HG02678 (cell line): Measurements from ENCODE around the gene LCN2.

ENCODE experiments used
- ATAC-seq: cut with Tn5 transposase; IDR thresholded peaks from one replicate; pipeline ENCODE4 v1.9.1; 2021; ENCODE audit warnings: mild to moderate bottlenecking, moderate library complexity; ENCODE audit not compliant: unreplicated experiment

Gene LCN2

GRCh38 chr9:128148509-128149000 lies 698 bp upstream of the LCN2 start:
- no peak for ATAC-seq

- ATAC-seq: no peak
Observed at GRCh38 chr9:128149951-128150593, 819 bp downstream of the LCN2 start.

GRCh38 chr9:128150594-128151308 lies 1.5 kb downstream of the LCN2 start:
- no peak for ATAC-seq

GRCh38 chr9:128151309-128152132 lies 2.3 kb downstream of the LCN2 start:
- no peak for ATAC-seq

GRCh38 chr9:128152133-128153059 lies 3.1 kb downstream of the LCN2 start:
- no peak for ATAC-seq

GRCh38 chr9:128153060-128153946 lies 4.0 kb downstream of the LCN2 start:
- no peak for ATAC-seq

GRCh38 chr9:128153947-128154695 lies 4.9 kb downstream of the LCN2 start:
- no peak for ATAC-seq

- ATAC-seq: no peak
Observed at GRCh38 chr9:128155736-128156500, 6.7 kb downstream of the LCN2 start.

GRCh38 chr9:128159522-128159783 lies 10.2 kb downstream of the LCN2 start:
- no peak for ATAC-seq

GRCh38 chr9:128159784-128160602 lies 10.7 kb downstream of the LCN2 start, which contains the start of gene BBLN:
Gene BBLN (plus strand): TSS chr9:128160265. CDS start chr9:128160408, 143 bp downstream.
- ATAC-seq: peak; percentile 78

- peak; percentile 7 for ATAC-seq
Observed at GRCh38 chr9:128160603-128160987, 11.3 kb downstream of the LCN2 start.

- ATAC-seq: no peak
Observed at GRCh38 chr9:128161215-128161902, 12.1 kb downstream of the LCN2 start.

GRCh38 chr9:128162215-128163026 lies 13.2 kb downstream of the LCN2 start:
- no peak for ATAC-seq

- ATAC-seq: no peak
Observed at GRCh38 chr9:128163027-128163515, 13.8 kb downstream of the LCN2 start.

- no peak for ATAC-seq
Observed at GRCh38 chr9:128163523-128164306, 14.5 kb downstream of the LCN2 start.
